ENCODE measurements around the gene PRPH. TPM values are rescaled to one million over a fixed set of nuclear protein-coding genes. Genes with fewer than 3 reads are reported as not detected.
A peak's percentile ranks its signal among the peaks of the same experiment; 100 is the strongest.

The PRPH gene
- total and polyA plus RNA-seq, 11 donors = 0.11 to 0.70 (median 0.40) TPM; not detected in 5

DNA sequence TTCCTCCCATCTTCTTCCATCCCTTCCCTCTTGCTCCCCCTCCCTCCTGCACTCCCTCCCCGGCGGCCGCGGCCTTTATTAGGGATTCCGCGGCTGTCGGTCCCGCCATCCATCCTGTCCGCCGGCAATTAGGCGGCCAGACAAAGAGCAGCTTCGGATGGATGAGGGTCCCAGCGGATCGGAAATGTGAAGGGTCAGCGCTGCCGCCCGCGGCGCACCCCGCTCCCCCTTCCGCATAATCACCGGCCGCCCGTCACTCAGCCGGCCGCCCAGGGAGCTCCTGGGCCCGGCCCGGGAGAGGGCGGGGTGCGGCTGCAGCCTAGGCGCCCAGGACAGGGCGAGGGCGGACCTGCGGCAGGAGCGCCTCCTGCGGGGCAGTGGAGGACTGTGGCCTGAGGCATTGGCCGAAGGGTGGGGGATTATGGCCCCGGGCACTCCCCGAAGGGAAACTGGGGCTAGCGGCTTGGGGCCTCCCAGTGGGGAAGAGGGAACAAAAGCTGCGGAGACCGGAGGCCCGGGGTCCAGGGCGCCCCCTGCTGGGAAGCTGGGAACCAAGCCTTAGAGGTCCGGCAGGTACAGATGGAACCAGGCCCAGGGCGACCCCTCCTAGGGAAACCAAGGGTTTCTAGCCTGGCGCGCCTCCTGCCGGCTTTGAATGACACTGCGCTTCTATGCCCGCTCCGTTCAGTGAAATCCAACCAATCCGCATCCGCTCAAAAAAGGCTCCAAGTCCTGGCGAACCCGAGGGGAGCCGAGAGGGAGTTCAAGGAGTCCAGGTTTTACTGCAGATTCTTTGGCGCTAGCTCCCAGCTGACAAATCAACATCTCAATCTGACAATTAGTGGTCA, 47.3 kb downstream of the PRPH start:
- peaks cover 30 to 86% (median 60%) of the 10 kb centered on the region in 9 donors for H3K27me3 ChIP-seq
- 1 to 2% (median 1%) methylated on average over 31 to 58 of the region's 58 CpGs for WGBS, 4 donors
- TF ChIP-seq, protein P1, sequence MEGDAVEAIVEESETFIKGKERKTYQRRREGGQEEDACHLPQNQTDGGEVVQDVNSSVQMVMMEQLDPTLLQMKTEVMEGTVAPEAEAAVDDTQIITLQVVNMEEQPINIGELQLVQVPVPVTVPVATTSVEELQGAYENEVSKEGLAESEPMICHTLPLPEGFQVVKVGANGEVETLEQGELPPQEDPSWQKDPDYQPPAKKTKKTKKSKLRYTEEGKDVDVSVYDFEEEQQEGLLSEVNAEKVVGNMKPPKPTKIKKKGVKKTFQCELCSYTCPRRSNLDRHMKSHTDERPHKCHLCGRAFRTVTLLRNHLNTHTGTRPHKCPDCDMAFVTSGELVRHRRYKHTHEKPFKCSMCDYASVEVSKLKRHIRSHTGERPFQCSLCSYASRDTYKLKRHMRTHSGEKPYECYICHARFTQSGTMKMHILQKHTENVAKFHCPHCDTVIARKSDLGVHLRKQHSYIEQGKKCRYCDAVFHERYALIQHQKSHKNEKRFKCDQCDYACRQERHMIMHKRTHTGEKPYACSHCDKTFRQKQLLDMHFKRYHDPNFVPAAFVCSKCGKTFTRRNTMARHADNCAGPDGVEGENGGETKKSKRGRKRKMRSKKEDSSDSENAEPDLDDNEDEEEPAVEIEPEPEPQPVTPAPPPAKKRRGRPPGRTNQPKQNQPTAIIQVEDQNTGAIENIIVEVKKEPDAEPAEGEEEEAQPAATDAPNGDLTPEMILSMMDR (IDR thresholded peaks at IDR 0.05) = peak in 11 of 12 donors; percentile 66 to 91 (median 84)
- no peak for TF ChIP-seq POLR2A (IDR thresholded peaks at IDR 0.05)
- H3K27ac ChIP-seq = no peak overlapping the region
- H3K36me3 ChIP-seq = no peaks in the 10 kb centered on the region
- DNase-seq = peak; percentile 62 to 88 (median 75)
- intact Hi-C loops (cut with DNase I) = loop anchor here in 2 of 10 donors (5.0 kb wide), 1 partner anchor 55 kb away; no protein-coding TSS in a partner anchor
- peak overlapping the region; percentile 4 to 62 (median 51) for H3K4me3 ChIP-seq
- H3K4me1 ChIP-seq = peaks cover 12 to 53% (median 40%) of the 10 kb centered on the region in 12 donors
- H3K9me3 ChIP-seq = no peaks in the 10 kb centered on the region
- ATAC-seq = peak; percentile 20 to 69 (median 59)

DNA sequence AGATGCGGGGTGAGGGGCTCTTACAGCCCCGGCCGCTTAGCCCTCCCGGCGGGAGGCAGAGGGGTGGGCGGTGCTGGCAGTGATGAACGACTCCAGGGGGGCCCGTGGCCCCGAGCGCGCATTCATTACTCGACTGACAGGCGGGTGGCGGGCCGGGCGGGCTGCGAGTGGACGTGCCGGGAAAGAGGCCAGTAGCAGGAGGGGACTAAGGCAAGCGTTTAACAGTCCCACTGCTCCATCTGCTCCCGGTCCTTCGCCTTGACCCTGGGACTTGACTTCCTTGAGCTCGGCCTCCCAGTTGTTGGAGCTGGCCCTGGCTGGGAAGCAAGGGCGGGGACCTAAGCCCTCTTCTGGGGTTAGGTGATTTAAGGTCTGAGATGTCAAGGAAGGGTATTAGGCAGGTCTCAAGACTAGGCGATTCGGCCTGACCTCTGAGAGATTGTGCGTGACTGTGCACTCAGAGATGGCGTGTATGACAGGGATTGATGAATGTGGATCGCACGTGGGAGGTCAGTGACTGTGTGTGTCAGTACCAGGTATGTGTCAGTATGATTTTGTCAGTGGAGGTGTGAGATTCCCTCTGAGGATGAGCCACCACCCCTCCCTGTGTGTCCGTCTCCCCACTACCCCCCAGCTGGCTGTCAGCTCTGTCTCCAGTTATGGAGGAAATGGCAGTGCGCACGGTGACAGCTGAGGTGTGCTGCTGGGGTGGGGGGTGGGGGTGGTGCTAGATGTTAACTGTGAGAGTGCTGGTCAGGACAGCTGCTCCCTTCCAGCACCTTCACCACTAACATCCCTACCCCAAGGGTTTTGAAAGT, 48.2 kb downstream of the PRPH start:
- intact Hi-C loops (cut with DNase I) = loop anchor here in 2 of 10 donors (5.0 kb wide), 1 partner anchor 56 kb away; no protein-coding TSS in a partner anchor
- peak overlapping the region in 11 of 12 donors; percentile 4 to 62 (median 53) for H3K4me3 ChIP-seq
- peaks cover 28 to 88% (median 57%) of the 10 kb centered on the region in 9 donors for H3K27me3 ChIP-seq
- peaks cover 12 to 59% (median 47%) of the 10 kb centered on the region in 12 donors for H3K4me1 ChIP-seq
- H3K36me3 ChIP-seq = no peaks in the 10 kb centered on the region
- H3K27ac ChIP-seq = no peak overlapping the region
- DNase-seq = peak in 1 of 5 donors; percentile 41
- ATAC-seq = no peak
- no peak for TF ChIP-seq POLR2A (IDR thresholded peaks at IDR 0.05)
- TF ChIP-seq, protein P1 (IDR thresholded peaks at IDR 0.05) = no peak
- no peaks in the 10 kb centered on the region for H3K9me3 ChIP-seq
- 4 to 10% (median 5%) methylated on average over 23 to 33 of the region's 33 CpGs for WGBS, 4 donors

DNA sequence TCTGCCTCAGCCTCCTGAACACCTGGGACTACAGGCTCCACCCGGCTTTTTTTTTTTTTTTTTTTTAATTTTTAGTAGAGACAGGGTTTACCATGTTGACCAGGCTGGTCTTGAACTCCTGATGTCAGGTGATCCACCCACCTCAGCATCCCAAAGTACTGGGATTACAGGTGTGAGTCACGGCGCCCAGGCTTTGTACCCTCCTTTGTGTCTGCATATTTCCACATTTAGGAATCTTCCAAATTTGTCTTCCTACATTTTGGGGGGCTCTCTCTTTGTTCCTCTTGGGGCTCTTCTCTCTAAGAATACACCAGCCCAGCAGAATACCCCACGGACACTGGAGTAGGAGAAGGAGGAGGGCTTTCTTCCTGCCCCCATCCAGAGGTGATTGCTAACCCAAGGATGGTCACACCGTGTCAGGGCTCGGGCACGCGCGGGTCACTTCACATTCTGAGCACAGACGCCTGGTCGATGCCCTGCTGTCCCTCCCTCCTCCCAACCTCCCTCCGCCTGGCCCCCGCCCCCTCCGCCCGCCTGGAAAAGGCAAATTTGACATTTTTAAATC, 49.6 kb downstream of the PRPH start:
- H3K27me3 ChIP-seq = peaks cover 28 to 87% (median 57%) of the 10 kb centered on the region in 9 donors
- H3K9me3 ChIP-seq = no peaks in the 10 kb centered on the region
- intact Hi-C loops (cut with DNase I) = loop anchor here in 3 of 10 donors (5.0 kb wide), 1 partner anchor 57 kb away; no protein-coding TSS in a partner anchor
- peak overlapping the region in 7 of 12 donors; percentile 21 to 57 (median 42) for H3K4me3 ChIP-seq
- TF ChIP-seq, protein P1 (IDR thresholded peaks at IDR 0.05) = no peak
- TF ChIP-seq POLR2A (IDR thresholded peaks at IDR 0.05) = no peak
- H3K4me1 ChIP-seq = peaks cover 12 to 60% (median 50%) of the 10 kb centered on the region in 12 donors
- WGBS, 4 donors = 23 to 33% (median 27%) methylated on average over 15 of the region's 15 CpGs
- no peak overlapping the region for H3K27ac ChIP-seq
- ATAC-seq (no peak), DNase-seq (no peak)
- H3K36me3 ChIP-seq = no peaks in the 10 kb centered on the region

All from heart left ventricle (tissue), 16 donors.